HUES64 (cell line): ENCODE measurements around the gene TMEM80.
A peak's percentile ranks its signal among the peaks of the same experiment; 100 is the strongest.

Experiments
- H3K27ac ChIP-seq: 2 replicates; pipeline ENCODE4 v1.7.0; 2013; ENCODE audit warnings: low read depth, low read length, inconsistent platforms
- H3K27me3 ChIP-seq: 2 replicates; pipeline ENCODE4 v1.6.1; 2013; ENCODE audit warnings: mild to moderate bottlenecking, low read length; ENCODE audit not compliant: insufficient read depth
- H3K36me3 ChIP-seq: 2 replicates; pipeline ENCODE4 v1.6.1; 2013; ENCODE audit warnings: mild to moderate bottlenecking, low read length; ENCODE audit not compliant: insufficient read depth
- H3K4me1 ChIP-seq: 2 replicates; pipeline ENCODE4 v1.6.1; 2013; ENCODE audit warnings: mild to moderate bottlenecking, low read length, moderate library complexity; ENCODE audit not compliant: insufficient read depth
- H3K4me3 ChIP-seq: 2 replicates; pipeline ENCODE4 v1.5.1; 2013; ENCODE audit warnings: mild to moderate bottlenecking, low read length, moderate library complexity
- H3K9ac ChIP-seq: 2 replicates; pipeline ENCODE4 v1.6.1; 2013; ENCODE audit warnings: mild to moderate bottlenecking, low read depth, low read length
- H3K9me3 ChIP-seq: 2 replicates; pipeline ENCODE4 v1.6.1; 2013; ENCODE audit warnings: low read depth, low read length; ENCODE audit not compliant: insufficient read depth
- WGBS: fragments of 150-250, 120-280 bp; methylation state at CpG from one replicate; pipeline ENCODE4 v1.1.7; 2013; ENCODE audit warnings: missing lambda C conversion rate; 5-methylcytosine and 5-hydroxymethylcytosine counted together

Gene TMEM80

GRCh38 chr11:702462-703461 is 7.1 kb downstream of the TMEM80 start:
- H3K4me1 ChIP-seq: peaks cover 22% of the 10 kb centered on the region
- no peaks in the 10 kb centered on the region for H3K36me3 ChIP-seq
- H3K4me3 ChIP-seq: no peak overlapping the region
- no peaks in the 10 kb centered on the region for H3K9me3 ChIP-seq
- no peak overlapping the region for H3K27ac ChIP-seq
- WGBS: 91% methylated on average over 26 of the region's 26 CpGs
- H3K27me3 ChIP-seq: peaks cover 8% of the 10 kb centered on the region
- no peak overlapping the region for H3K9ac ChIP-seq

- H3K27ac ChIP-seq: no peak overlapping the region
- H3K4me1 ChIP-seq: peaks cover 17% of the 10 kb centered on the region
- no peaks in the 10 kb centered on the region for H3K36me3 ChIP-seq
- no peak overlapping the region for H3K9ac ChIP-seq
- H3K27me3 ChIP-seq: peaks cover 8% of the 10 kb centered on the region
- H3K9me3 ChIP-seq: no peaks in the 10 kb centered on the region
- 93% methylated on average over 9 of the region's 9 CpGs for WGBS
- H3K4me3 ChIP-seq: no peak overlapping the region
Measured at GRCh38 chr11:703506-703905, 7.9 kb downstream of the TMEM80 start.

- no peaks in the 10 kb centered on the region for H3K36me3 ChIP-seq
- 96% methylated on average over 18 of the region's 18 CpGs for WGBS
- H3K27me3 ChIP-seq: peaks cover 8% of the 10 kb centered on the region
- no peak overlapping the region for H3K27ac ChIP-seq
- H3K9me3 ChIP-seq: no peaks in the 10 kb centered on the region
- H3K9ac ChIP-seq: no peak overlapping the region
- H3K4me1 ChIP-seq: peaks cover 14% of the 10 kb centered on the region
- no peak overlapping the region for H3K4me3 ChIP-seq
Measured at GRCh38 chr11:704228-704674, 8.6 kb downstream of the TMEM80 start.

- Histone ChIP-seq H3K4me1 (peaks cover 20% of the 10 kb centered on the region), H3K27ac (no peak overlapping the region; the same call in 1 of the 2 replicates), H3K9ac (no peak overlapping the region; the same call in 1 of the 2 replicates), H3K36me3 (no peaks in the 10 kb centered on the region), H3K4me3 (peak overlapping the region; percentile 27; the same call in 1 of the 2 replicates), H3K9me3 (no peaks in the 10 kb centered on the region), H3K27me3 (peaks cover 8% of the 10 kb centered on the region)
- 83% methylated on average over 27 of the region's 27 CpGs for WGBS
Measured at GRCh38 chr11:704781-705645, 9.4 kb downstream of the TMEM80 start.

GRCh38 chr11:705646-706438 is 10.2 kb downstream of the TMEM80 start, which contains the start of gene EPS8L2:
TSS of gene EPS8L2 (plus strand) at chr11:706231. CDS start at chr11:709408, 3,177 bp downstream.
- H3K9ac ChIP-seq: peak within 1 kb of the TSS; percentile 52; the same call in 1 of the 2 replicates
- peak within 1 kb of the TSS; percentile 60 for H3K4me3 ChIP-seq
- H3K27me3 ChIP-seq: peaks cover 8% of the 10 kb centered on the region
- no peaks in the 10 kb centered on the region for H3K36me3 ChIP-seq
- 14% methylated on average over 89 of the region's 90 CpGs for WGBS
- no peak within 1 kb of the TSS; the same call in 1 of the 2 replicates for H3K27ac ChIP-seq
- H3K9me3 ChIP-seq: no peaks in the 10 kb centered on the region
- H3K4me1 ChIP-seq: peaks cover 20% of the 10 kb centered on the region

- peaks cover 8% of the 10 kb centered on the region for H3K27me3 ChIP-seq
- H3K9ac ChIP-seq: peak overlapping the region; percentile 52; the same call in 1 of the 2 replicates
- H3K4me3 ChIP-seq: peak overlapping the region; percentile 60
- peaks cover 20% of the 10 kb centered on the region for H3K4me1 ChIP-seq
- H3K9me3 ChIP-seq: no peaks in the 10 kb centered on the region
- 11% methylated on average over 22 of the region's 22 CpGs for WGBS
- no peak overlapping the region for H3K27ac ChIP-seq
- H3K36me3 ChIP-seq: no peaks in the 10 kb centered on the region
Measured at GRCh38 chr11:706439-706956, 10.9 kb downstream of the TMEM80 start.

GRCh38 chr11:706957-707816 is 11.6 kb downstream of the TMEM80 start:
- Histone ChIP-seq H3K36me3 (no peaks in the 10 kb centered on the region), H3K9me3 (no peaks in the 10 kb centered on the region), H3K9ac (peak overlapping the region; percentile 52; the same call in 1 of the 2 replicates), H3K4me1 (peaks cover 20% of the 10 kb centered on the region), H3K27me3 (peaks cover 8% of the 10 kb centered on the region), H3K27ac (no peak overlapping the region), H3K4me3 (peak overlapping the region; percentile 60)
- WGBS: 41% methylated on average over 30 of the region's 30 CpGs

GRCh38 chr11:707817-708420 is 12.3 kb downstream of the TMEM80 start:
- 84% methylated on average over 16 of the region's 16 CpGs for WGBS
- H3K9me3 ChIP-seq: no peaks in the 10 kb centered on the region
- peaks cover 8% of the 10 kb centered on the region for H3K27me3 ChIP-seq
- no peak overlapping the region for H3K4me3 ChIP-seq
- H3K36me3 ChIP-seq: no peaks in the 10 kb centered on the region
- H3K4me1 ChIP-seq: peaks cover 20% of the 10 kb centered on the region
- H3K27ac ChIP-seq: no peak overlapping the region
- no peak overlapping the region for H3K9ac ChIP-seq

GRCh38 chr11:708511-708910 is 12.9 kb downstream of the TMEM80 start:
- H3K9ac ChIP-seq: no peak overlapping the region
- H3K9me3 ChIP-seq: no peaks in the 10 kb centered on the region
- H3K27ac ChIP-seq: no peak overlapping the region
- peaks cover 8% of the 10 kb centered on the region for H3K27me3 ChIP-seq
- no peak overlapping the region for H3K4me3 ChIP-seq
- 90% methylated on average over 5 of the region's 7 CpGs for WGBS
- H3K36me3 ChIP-seq: no peaks in the 10 kb centered on the region
- peaks cover 20% of the 10 kb centered on the region for H3K4me1 ChIP-seq
